NCI-H69 (cell line): ENCODE measurements around the gene REG1A.

Experiments
- DNase-seq: peaks from one replicate; lab custom pipeline; 2025; lab: John Stamatoyannopoulos, UW

Gene REG1A, protein sequence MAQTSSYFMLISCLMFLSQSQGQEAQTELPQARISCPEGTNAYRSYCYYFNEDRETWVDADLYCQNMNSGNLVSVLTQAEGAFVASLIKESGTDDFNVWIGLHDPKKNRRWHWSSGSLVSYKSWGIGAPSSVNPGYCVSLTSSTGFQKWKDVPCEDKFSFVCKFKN

DNA sequence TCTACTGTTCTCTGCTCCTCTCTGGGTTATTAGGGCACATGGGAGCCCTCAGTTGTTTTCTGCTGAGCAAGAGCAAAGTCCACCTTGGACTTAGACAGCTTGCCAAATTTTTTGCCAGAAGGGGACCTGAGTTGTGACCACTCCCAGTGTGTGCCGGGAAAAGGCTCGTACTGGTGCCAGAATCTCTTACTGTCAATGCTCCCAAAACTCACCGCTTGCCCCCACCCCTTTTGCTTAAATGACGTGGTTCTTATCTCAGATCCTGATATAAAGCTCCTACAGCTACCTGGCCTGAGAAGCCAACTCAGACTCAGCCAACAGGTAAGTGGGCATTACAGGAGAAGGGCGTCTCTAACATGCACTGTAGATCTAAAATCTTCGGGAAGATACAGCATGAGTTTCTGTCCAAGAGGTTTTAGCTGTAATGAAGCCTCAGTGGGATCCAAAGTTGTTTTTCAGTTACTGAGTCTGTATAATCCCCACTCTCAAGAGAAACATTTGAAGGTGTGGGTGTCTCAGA, at the start of gene REG1A:
TSS of gene REG1A (plus strand) at position 295 of the 520 bp plus-strand sequence. CDS start 374 bp downstream, outside the sequence.
- DNase-seq, result no peak

DNA sequence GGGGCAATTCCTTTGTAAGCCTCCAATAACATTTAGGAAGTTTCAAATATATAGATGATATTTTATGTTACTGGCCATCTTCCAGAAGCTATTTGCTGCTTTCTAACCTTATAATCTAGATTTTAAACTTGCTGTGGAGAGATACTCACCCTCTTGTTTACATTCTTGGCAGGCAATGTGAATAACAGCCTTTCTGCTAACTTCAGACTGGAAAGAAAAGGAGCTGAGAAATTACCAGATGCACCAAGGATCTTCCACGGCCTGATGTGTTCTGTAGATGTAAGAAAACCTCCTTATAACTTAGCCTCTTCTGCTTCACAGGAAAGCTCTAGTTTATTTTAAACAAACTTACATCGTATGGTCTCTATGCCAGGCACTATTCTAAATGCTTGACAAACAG, 49.2 kb upstream of the REG1A start:
- DNase-seq, result no peak

DNA sequence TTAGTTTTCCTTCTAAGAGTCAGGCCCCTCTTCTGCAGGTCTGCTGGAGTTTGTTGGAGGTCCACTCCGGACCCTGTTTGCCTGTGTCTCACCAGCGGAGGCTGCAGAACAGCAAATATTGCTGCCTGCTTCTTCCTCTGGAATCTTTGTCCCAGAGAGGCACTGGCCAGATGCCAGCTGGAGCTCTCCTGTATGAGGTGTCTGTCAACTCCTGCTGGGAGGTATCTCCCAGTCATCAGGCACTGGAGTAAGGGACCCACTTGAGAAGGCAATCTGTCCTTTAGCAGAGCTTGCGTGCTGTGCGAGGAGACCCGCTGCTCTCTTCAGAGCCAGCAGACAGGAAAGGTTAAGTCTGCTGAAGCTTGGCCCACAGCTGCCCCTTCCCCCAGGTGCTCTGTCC, 37.3 kb upstream of the REG1A start:
- no peak for DNase-seq

DNA sequence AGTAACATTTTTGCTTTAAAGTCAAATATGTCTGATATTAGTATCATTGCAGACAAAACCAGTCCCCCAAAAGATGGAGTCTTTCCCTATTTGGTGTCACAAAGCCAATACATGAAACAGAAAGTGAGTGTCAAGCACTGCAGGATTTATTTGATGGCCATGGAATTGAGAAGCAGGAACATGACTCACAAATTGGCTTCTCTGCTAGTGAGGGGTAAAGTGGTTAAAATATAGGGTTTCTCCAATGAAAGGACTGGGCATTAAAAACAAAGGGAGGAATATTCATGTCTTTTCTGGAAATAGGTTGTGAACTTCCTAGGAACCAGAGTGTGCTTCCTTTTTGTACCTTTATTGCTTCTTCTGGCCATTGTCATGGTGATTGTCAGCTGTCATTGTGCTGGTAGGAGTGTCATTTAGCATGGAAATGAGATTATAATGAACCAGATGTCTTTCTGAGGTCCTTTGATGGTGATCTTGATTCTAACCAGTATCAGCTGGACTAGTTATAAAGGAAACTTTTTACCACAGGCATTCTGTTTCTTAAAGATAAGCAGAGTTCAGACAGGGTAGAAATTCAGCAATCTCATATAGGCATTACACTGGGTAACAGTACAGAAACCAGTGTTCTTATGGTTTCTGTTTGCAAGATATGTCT, 36.6 kb upstream of the REG1A start:
- no peak for DNase-seq

DNA sequence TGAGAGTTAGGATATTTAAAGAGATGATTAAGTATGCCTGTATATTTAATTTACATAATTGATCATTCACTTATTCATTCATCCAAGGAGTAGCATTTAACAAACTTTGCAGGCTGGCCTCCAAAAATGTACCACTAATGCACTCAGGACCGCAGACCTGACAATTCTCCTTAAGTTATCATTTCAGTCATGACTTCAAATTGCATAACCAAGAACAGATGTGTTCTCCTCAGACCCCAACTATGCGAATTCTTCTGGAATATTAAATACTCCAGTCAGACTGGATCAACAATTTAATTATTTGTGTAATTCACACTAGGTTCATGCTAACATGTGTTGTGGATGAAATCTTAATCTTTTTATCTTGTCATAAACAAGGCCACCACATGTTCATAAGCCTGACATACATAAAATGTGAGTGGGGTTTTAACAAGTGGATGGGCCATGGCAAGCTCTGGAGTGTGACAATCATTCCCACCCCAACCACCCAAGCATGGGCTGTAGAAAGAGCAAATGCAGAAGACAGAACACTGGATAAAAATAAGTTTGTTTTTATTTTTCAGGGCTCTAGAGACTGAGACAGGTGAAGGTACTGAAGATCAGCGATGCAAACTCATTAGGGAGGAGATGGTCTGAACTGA, 35.7 kb upstream of the REG1A start:
- no peak for DNase-seq

DNA sequence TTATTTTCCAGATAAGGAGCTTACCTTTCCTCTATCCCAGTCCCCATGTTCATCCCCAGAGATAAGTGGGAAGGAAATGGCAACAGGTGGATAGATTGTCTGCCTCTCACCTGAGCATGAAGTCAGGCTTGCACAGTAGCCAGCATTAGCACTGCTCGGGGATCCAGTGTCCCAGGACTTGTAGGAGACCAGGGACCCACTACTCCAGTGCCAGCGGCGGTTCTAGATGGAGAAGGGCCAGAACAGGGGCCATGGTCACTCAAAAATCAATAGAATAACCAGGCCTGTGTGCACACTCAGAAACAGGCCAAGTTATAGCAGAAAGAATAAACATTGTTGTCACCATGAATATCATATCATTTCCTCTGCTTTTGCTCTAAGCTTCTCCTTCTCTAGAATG, 34.9 kb upstream of the REG1A start:
- no peak for DNase-seq

DNA sequence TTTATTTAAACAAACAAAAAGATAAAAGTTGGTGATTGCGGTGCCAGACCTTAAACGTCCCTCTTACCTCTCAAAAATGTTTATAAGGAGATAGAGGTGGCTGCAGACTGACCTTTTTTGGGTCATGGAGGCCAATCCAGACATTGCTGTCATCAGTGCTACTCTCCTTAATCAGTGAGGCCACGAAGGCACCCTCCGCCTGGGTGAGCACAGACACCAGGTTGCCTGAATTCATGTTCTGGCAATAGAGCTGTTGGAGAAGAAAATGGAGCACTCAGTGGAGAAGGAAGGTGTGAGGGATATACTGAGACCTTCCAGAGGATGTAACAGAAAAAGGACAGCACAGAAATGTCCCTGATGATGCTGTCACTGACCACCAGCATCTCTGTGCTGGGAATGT, 34.0 kb upstream of the REG1A start:
- DNase-seq, result no peak

DNA sequence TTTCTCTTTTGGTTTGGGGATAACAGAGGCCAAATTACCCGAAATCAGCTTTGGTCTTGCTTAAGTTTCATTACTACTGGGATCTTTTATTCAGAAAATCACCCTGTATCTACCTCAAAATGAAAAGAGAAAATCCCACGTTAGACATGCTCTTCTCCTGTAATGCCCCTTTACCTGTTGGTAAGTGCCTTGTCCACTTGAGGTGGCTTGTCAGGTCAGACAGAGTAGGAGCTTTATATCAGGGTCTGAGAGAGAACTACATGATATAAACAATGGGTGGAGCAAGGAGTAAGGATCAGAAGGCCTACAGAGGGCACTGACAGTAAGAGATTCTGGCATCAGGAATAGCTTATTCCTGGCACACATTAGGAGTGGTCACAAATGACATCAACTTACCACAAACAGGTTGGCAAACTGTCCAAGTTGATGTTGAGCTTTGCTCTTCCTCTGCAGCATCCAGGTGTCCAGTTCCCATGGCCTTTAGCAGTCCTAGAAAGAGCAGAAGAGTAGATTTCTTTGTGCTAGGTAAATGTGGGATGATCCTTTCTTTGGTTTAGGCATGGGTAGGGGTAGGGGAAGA, 32.4 kb upstream of the REG1A start, which contains the start of gene REG1B:
TSS of gene REG1B (minus strand) at position 209 of the 580 bp plus-strand sequence. CDS start 381 bp downstream, outside the sequence.
- no peak for DNase-seq

DNA sequence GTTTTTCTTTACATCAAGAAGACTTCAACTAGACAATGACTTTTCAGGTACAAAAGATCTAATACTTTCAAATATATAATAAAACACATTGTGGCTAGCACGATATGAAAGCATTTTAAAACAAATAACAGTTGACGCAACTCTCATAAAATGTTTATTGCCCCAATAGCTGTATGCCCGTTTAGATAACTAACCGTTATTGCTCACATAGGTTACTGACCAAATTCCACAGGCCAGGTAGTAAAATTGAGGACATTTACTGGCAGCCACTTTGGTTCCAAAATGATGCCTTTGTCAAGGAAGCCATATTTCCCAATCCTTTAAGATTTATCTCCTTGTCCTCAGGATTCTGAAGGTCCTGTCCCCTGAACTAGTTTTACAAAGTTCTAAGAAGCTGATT, 29.6 kb upstream of the REG1A start:
- DNase-seq, result no peak

DNA sequence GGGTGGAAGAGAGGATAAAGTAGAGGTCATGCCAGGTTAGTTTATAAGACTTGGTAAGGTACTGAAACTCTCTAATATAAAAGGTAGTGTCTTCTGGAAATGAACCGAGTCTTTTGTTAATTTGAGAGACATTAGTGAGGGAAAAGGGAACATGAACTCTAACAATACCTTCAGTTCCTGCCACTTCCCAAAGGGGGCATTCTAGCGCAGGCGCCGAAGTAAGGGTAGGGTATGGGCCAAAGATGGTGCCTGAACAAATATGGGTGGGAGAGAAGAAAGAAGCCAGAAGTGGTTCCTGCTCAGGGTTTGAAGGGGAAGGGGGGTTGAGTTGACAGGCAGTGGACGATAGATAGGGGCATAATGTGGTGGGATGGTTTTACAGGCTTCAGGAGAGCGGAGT, 22.4 kb upstream of the REG1A start:
- DNase-seq, result peak; percentile 1

DNA sequence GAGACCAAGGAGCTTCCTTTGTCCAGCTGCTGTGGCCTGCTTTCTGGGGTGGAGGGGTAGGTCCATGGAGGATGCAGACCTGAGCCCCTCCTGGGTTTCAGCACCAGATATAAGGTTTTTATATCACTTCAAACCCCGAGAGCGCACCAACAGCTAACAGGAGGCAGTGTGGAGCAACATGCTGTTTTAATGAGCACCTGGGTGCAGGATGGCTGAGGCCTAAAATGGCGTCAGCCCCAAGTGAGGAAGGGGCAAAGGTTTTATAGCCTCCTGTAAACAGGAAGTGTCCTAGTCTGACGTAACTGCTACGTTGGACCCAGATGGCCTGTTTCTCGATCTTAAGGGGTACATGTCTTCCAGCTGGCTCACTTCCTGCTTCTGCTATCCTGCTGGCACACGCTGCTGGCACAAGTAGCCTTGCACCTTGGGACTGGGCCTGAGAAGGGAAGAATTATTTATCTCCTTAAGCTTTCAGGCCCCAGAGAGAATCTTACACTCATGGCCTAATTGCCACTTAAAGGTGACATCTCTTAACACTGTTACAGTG, 21.1 kb upstream of the REG1A start:
- no peak for DNase-seq

DNA sequence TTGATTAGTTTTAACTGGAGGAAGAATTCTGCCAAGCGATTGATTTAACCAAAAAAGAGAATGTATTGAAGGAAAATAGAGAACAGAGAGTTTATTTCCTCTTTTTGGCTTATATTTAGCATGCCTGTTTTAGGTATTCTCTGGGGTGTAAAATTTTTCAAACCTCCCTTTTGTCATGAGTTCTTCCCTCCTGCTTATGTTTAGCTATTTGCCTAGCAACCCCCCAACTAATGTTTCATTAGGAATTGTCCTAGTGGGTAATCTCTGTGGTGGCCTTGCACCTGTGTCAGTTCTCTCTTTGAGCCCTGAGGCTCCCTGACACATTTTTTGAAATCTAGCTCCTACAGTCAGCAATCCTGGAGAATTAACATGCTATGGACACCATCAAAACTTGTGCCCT, 20.0 kb upstream of the REG1A start:
- no peak for DNase-seq

DNA sequence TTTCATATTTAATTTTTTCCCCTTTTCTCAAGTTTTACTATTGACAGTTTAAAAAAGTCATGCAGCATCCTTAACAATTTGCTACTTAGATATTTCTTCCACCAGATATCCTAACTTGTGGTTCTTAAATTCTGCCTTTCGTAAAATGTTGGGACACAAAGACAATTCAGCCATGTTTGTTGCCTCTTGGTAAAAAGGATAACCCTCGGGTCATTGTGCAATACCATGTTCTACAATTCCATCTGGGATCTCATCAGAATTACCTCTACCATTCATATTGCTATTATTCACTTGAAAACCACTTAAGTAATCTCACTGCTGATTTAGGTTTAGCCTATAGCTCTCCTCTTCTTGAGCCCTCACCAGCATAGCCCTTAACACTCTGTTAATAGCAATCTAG, 19.3 kb upstream of the REG1A start:
- no peak for DNase-seq

DNA sequence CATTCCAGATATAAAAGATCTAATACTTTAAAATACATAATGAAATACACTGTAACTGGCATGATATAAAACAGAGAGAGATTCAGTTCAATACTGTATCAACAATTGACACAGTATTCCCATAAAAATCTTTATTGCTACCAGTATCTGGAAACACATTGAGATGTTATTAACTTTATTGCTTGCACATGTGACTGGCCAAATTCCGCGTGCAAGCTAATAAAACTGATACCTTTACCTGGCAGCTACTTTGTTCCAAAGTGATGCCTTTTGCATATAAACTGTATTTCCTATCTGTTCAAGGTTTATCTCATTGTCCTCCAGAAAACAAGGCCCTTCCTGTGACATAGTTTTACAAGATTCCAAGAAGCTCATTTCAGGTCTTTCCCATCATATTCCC, 17.1 kb upstream of the REG1A start:
- no peak for DNase-seq

DNA sequence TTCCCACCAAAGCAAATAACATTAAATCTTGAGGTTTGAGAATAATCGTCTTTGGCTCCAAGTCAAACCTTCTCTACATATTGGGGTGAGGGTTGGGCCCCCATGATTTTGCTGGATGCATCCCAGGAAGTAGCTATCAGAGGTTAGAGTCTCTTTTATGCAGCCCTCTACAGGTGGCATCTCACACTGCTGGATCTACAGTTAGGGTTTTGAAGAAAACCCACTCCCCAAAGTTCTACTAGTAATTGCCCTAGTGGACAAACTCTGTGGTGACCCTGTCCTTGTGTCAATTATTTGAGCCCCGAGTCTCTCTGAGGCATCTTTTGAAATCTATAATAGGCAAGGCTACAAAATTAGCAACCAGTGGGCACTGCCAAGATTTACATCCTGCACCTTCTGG, 15.0 kb upstream of the REG1A start:
- no peak for DNase-seq

DNA sequence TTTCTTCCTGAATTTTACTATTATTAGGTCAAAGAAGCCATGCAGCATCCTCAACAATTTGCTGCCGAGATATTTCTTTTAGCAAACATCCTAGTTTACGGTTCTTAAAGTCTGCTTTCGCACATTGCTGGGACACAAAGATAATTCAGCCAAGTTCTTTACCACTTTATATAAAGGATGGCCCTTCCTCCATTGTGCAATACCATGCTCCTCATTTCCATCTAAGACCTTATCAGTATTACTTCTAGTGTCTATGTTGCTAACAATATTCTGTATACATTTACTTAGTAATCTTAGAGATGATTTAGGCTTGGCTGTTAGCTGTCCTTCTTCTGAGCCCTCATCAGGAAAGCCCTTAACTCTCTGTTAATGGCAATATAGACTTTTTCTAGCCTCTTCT, 8.0 kb upstream of the REG1A start:
- no peak for DNase-seq

DNA sequence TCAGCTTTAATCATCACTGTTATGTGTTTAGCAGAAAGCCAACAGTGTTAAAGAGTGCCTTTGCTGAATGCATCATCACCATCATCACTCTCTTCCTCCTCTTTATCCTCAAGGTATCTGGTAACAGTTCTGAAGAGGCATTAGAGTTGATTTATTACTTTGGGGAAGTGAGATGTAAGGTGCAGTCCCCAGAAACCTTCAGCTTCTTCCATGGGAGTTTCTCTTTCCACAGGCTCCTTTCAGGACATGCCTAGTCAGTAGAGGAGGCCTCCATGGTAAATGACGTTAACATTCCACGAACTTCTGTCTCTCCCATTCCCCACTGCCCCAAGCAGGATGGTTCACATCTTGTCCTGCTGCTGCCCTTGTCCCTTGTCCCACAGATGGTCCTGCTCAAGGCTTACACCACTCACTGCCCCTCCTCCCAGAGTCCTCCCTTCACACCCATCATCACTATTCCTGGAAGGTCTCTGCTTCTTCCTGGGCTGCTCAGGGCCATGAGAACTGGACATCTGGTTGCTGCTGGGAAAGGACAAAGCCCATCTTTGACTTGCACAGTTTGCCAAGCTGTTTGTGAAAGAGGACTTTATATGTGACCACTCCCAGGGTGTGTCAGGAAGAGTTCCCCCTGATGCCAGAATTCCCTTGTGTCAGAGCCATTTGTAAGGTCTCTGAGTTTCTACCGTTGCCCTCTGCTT, 5.3 kb upstream of the REG1A start:
- no peak for DNase-seq

DNA sequence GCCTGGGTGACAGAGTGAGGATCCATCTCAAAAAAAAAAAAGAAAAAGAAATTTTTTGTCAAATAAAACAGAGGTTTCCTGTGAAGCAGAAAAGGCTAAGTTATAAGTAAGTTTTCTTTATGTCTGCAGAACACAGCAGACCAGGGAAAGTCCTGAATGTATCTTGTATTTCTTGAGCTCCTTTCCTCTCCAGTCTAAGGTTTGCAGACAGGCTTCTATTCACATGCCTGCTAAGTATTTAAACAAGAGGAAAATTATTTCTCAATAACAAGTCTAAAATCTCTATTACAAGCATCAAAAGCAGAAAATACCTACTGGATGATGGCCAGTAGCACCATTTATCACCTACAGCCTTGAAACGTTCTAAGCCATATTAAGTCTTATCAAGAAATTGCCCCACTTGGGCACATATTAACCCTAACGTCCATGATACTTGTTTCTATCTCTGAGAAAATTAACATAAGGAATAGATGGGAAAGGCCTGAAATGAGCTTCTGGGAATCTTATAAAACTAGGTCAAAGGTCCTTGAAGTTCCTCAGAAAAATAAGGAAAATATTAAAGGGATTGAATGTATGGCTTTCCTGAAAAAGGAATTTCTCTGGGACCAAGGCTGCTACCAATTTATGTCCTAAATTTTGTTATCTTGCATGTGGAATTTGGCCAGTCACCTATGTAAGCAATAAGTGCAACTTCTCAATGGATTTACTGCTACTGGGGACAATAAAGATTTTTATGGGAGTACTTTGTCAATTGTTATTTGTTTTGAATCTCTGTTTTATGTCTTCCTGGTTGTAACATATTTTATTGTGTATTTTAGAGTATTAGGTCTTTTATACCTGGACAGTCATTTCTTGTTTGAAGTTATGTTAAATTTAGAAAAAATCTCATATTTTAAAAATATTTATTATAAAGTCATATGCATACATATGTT, 3.0 kb upstream of the REG1A start:
- no peak for DNase-seq

DNA sequence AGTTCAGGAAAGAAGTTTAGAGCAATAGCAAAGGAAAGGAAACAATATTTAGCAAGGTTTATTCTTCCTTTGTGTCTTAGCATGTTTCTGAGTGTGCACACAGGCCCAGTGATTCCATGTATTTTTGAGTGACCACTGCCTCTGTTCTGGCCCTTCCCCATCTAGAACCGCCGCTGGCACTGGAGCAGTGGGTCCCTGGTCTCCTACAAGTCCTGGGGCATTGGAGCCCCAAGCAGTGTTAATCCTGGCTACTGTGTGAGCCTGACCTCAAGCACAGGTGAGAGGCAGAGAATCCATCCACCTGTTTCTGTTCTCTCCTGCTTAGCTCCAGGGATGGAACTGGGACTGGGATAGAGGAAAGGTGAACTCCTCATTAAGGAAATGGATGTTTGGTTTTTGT, 2.4 kb downstream of the REG1A start:
- no peak for DNase-seq

DNA sequence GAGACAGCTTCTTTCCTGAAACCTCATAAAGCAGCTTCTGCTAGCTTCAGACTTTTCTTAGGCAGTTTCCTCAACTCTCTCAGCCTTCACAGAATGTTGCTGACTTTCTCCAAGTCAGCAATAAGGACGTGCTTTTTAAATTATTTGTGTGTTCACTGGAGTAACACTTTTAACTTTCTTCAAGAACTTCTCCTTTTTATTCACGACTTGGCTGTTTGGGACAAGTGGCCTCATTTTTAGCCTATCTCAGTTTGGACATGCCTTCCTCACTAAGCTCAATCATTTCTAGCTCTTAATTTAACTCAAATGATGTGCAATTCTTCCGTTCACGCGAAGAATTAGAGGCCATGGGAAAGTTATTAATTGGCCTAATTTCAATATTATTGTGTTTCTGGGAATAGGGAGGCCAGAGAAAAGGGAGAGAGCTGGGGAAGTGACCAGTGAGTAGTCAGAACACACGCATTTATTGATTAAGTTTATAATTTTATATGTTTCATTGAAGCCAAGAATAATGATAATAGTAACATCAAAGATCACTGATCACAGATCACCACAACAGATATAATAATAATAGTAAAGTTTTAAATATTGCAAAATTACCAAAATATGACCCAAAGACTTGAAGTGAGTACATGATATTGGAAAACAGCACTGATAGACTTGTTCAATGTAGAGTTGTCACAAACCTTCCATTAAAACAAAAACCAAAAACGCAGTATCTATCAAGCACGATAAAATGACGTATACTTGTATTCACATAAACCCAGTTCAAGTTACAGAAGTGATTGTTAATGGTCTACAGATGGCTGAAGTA, 4.8 kb downstream of the REG1A start:
- no peak for DNase-seq
